Activated CD8-positive, alpha-beta memory T cell treated with anti-CD3 and anti-CD28 coated beads, Interleukin-2, amount 50 U/mL, for 1 hour (primary cell): ENCODE results near the gene IL5RA.

Experiments
- DNase-seq: peaks from one replicate; pipeline ENCODE4 v3.0.0-alpha.2; 2020; ENCODE audit errors: extremely low read depth

The IL5RA gene

DNA sequence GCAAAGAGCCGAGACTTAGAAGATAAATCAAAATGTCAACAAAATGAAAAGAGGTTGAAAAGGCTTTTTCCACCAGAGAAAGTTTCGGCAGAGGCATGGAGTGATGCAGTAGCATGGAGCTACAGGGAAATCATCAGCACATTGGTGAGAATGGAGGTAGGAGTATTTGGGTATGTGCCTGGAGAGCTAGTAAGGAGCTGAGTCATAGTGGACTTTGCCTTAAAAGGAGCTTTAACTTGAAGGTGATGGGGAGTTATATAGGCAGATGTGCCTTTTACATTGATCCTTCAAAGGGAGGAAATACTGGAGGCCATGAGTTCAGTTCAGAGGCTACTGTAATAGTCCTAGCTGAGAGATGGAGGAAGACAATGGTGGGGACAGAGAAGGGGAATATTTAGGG, 44.3 kb downstream of the IL5RA start:
- DNase-seq, result no peak

DNA sequence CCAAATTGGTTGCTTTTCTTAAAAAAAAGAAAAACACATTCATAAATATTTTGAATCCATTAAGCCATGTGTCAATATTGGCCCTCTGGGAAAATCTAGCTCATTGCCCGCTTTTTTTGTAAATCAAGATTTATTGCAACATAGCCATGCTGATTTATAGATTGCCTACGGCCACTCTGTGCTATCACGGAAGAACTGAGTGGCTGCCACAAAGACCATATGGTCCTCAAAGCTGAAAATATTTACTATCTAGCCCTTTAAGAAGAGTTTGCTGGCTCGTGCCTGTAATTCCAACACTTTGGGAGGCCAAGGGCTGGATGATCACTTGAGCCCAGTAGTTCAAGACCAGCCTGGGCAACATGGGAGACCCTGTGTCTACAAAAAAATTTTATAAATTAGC, 45.9 kb downstream of the IL5RA start:
- DNase-seq, result no peak

DNA sequence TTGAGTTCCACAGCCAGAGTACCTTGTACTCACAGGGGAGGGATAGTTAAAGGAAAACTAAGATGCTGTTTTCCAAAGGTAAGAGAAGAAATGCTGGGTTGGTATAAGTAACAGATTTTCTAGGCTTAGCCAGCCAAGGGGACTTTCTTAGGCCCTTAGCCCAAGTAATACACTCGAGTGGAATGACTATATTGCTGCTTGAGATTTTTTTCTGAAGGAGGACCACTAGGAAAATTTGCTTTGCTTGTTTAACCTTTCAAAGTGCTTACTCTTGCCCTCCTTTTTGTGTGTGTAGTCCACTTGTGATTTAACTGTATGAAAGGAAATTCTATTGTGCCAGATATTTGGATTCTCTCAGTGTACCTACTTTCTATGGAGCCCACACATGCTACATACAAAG, 50.5 kb downstream of the IL5RA start:
- no peak for DNase-seq

DNA sequence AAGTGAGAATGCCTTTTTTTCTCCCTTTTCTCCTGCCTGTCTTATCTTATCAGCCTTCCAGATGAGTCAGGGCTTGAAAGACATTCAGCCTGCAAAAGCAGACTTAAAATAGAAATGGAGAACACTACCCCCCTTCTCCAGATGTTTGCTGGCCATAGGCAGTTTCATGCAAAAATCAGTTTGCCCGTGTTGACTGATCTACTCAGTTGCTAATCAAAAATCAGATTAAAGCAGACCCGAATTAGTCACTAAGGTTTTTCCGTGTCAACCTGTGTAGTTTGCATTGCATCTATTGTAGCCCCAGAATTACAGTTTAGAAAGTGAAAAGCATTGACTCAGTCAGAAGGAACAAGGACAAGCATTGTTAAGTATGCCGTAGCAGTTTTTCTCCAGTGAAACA, 56.2 kb downstream of the IL5RA start:
- DNase-seq, result no peak

DNA sequence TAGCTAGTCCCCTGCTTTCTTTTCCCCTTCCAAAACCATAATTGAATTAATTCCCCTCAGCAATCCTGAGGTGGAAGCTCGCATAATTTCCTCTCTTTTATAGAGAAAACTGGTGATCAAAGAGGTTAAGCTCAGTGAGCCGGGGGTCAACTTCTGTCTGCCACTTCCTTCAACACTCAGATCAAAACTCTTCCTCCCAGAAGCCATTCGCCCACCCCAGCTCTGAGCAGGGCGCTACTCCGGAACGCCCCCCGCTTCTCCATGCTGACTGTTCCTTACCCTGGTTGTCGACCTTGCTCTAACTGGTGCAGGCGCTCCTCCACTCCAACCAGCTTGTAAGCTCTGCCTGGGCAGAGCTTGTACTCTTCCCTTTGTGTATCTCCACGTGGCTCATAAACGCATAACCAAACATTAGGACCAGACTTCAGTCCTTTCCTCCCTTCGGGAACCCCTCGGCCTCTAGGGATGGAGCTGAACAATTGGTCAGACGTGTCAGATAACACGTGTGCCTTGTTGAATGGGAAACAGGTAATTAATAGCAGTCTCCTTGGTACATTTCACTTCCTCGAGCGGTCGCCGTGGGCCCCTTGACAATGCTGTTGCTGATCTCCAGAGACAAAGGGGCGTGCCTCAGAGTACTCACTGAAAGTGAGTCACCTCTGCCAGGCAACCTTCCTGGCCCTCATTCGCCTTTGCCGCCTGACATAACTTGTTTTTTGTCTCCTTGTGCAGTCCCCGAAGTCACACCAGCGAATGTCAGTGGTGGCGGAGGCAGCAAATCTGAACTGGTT, 71.8 kb downstream of the IL5RA start:
- DNase-seq, result no peak

DNA sequence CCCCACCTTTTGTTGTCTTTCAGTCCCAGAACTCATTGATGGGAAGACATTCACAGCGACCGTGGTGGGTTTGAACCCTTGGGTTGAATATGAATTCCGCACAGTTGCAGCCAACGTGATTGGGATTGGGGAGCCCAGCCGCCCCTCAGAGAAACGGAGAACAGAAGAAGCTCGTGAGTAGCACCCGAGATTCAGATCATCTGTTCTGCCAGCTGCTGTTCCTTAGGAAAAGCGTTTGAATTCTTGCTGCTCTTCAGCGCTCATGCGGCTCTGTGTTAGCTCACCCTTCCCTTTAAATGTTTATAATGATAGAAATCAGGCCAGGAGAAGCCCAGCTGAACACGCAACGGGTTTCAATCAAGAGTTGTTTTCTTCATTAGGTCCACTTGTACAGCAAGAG, 73.0 kb downstream of the IL5RA start:
- no peak for DNase-seq

DNA sequence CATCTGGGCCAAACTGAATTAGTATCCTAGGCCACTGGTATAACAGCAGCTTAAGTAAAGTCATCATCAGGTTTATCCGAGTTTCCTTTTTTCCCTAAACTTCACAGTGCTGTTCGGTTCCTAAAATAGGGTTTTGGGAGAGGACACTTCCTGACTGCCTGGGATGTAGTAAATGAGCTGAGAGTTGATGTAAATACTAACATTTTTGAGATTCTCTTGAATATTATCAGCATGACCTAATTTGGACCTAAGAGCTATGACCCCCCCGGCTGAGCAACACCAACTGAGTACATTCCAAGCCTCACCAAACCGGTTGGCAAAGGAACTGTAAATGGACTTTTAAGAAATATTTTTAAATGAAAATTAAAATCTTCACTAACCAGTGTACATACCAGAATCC, 78.8 kb downstream of the IL5RA start:
- no peak for DNase-seq

DNA sequence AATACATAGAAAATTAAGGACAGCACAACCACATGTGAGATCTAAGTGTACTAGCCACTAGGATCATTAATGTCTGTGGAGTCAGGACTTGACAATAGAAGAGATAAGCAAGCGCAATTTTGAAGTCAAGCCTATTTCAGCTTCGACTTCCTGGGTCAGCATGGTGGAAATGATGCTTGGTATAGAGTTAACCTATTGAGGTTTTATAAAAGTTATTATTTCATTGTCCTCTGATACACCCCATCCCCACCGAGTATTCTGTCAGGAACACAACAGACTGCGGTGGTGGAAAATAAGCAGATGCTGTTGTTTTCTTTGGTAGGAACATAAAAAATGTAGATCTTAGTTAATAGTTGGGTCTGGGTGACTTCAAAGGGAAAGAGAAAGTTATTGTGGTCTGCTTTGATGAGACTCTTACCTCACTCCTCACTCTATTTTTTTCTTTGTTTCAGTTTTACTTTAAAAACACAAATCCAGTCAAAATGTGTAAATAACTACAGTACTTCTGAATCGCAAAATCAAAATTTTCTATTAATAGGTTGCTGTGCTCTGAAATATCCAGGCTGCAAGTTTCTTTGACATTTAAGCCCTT, 82.1 kb downstream of the IL5RA start:
- no peak for DNase-seq

DNA sequence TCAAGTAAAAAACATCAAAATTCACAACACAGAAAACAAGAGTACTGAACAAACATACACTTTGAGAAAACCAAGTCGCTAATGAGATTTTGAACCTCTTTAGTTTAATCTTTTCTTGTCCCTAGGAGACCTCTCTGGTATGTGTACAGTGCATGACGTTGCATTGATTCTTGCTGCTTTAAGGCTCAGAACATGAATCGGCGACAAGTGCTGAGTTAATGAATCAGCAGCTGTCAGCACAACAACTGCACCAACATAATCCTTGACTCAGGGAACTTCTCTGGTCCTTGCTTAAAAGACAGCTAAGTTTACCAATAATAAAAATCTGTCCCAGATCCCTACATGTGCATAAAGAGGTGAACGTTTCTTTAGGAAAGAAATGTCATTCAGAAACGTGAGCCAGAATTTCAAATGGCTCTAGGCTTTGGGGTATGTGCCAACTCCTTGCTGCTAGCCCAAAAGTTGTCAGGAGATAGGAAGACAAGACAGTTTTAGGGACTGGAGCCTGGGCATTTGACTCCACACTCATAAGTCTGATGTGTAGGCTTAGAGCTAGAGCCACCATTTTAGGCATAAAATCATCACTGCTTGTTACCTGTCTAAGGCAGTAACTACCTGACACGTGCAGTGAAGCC, 86.9 kb downstream of the IL5RA start:
- no peak for DNase-seq

DNA sequence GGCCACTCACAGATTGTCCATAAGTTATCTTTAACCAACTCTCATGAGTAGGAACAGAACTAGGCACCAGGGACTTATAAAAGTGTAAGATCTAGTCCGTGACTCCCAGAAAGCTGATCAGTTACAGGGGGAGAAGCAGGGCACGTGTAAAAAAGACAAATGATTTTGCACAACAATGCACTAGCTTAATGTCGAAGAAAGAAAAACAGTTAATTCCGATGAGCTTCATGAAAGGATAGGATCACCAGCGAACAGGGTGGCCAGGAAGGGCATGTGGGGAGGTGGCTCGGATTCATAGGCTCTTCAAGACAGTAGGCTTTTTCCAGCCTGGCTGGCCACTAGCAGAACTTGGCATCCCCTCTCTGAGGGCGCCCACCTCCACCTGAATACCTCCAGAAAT, 90.0 kb downstream of the IL5RA start:
- no peak for DNase-seq
